Measurements from ENCODE around the gene FOXP1. TPM values are rescaled to one million over a fixed set of nuclear protein-coding genes. Genes with fewer than 3 reads are reported as not detected.
A peak's percentile ranks its signal among the peaks of the same experiment; 100 is the strongest.

Gene FOXP1
- total RNA-seq, 2 donors from 2014 or later = 377 to 395 TPM

- DNase-seq (no peak), ATAC-seq (no peak)
- Mint-ChIP-seq H3K4me3 (no peak overlapping the region), H3K27ac (no peak overlapping the region), H3K4me1 (peaks cover 11% of the 10 kb centered on the region), H3K36me3 (ENCODE audit: low read depth) (peaks cover 2% of the 10 kb centered on the region), H3K27me3 (no peaks in the 10 kb centered on the region)
- no peaks in the 10 kb centered on the region for H3K9me3 ChIP-seq (ENCODE audit: control insufficient read depth, low read length, poor library complexity, severe bottlenecking)
Observed at GRCh38 chr3:71186801-71187200, 396.7 kb downstream of the FOXP1 start.

- Mint-ChIP-seq H3K27ac (peak overlapping the region; percentile 70), H3K27me3 (no peaks in the 10 kb centered on the region), H3K4me3 (no peak overlapping the region), H3K36me3 (ENCODE audit: low read depth) (peaks cover 2% of the 10 kb centered on the region), H3K4me1 (peaks cover 11% of the 10 kb centered on the region)
- no peak for DNase-seq
- ATAC-seq = peak; percentile 65
- H3K9me3 ChIP-seq (ENCODE audit: control insufficient read depth, low read length, poor library complexity, severe bottlenecking) = no peaks in the 10 kb centered on the region
Observed at GRCh38 chr3:71185733-71186455, 397.6 kb downstream of the FOXP1 start.

GRCh38 chr3:71184252-71184651 is 399.3 kb downstream of the FOXP1 start:
- no peaks in the 10 kb centered on the region for H3K9me3 ChIP-seq (ENCODE audit: control insufficient read depth, low read length, poor library complexity, severe bottlenecking)
- Mint-ChIP-seq H3K4me1 (peaks cover 11% of the 10 kb centered on the region), H3K27me3 (no peaks in the 10 kb centered on the region), H3K4me3 (no peak overlapping the region), H3K36me3 (ENCODE audit: low read depth) (peaks cover 2% of the 10 kb centered on the region), H3K27ac (peak overlapping the region; percentile 70)
- DNase-seq (no peak), ATAC-seq (no peak)

GRCh38 chr3:71183549-71183948 is 400.0 kb downstream of the FOXP1 start:
- H3K4me1 Mint-ChIP-seq = peaks cover 8% of the 10 kb centered on the region
- no peaks in the 10 kb centered on the region for H3K9me3 ChIP-seq (ENCODE audit: control insufficient read depth, low read length, poor library complexity, severe bottlenecking)
- no peaks in the 10 kb centered on the region for H3K36me3 Mint-ChIP-seq (ENCODE audit: low read depth)
- ATAC-seq (no peak), DNase-seq (no peak)
- no peak overlapping the region for H3K4me3 Mint-ChIP-seq
- no peaks in the 10 kb centered on the region for H3K27me3 Mint-ChIP-seq
- no peak overlapping the region for H3K27ac Mint-ChIP-seq

GRCh38 chr3:71180524-71180923 is 403.0 kb downstream of the FOXP1 start:
- H3K27ac Mint-ChIP-seq = peak overlapping the region; percentile 32
- H3K36me3 Mint-ChIP-seq (ENCODE audit: low read depth) = no peaks in the 10 kb centered on the region
- no peak for DNase-seq
- peaks cover 8% of the 10 kb centered on the region for H3K4me1 Mint-ChIP-seq
- H3K4me3 Mint-ChIP-seq = no peak overlapping the region
- ATAC-seq = no peak
- H3K27me3 Mint-ChIP-seq = no peaks in the 10 kb centered on the region
- H3K9me3 ChIP-seq (ENCODE audit: control insufficient read depth, low read length, poor library complexity, severe bottlenecking) = no peaks in the 10 kb centered on the region

- H3K4me3 Mint-ChIP-seq = no peak overlapping the region
- peaks cover 8% of the 10 kb centered on the region for H3K4me1 Mint-ChIP-seq
- no peak for ATAC-seq
- H3K36me3 Mint-ChIP-seq (ENCODE audit: low read depth) = no peaks in the 10 kb centered on the region
- H3K9me3 ChIP-seq (ENCODE audit: control insufficient read depth, low read length, poor library complexity, severe bottlenecking) = no peaks in the 10 kb centered on the region
- H3K27me3 Mint-ChIP-seq = no peaks in the 10 kb centered on the region
- H3K27ac Mint-ChIP-seq = peak overlapping the region; percentile 54
- no peak for DNase-seq
Observed at GRCh38 chr3:71177375-71177774, 406.2 kb downstream of the FOXP1 start.

- Mint-ChIP-seq H3K4me3 (no peak overlapping the region), H3K27ac (peak overlapping the region; percentile 54), H3K27me3 (no peaks in the 10 kb centered on the region), H3K4me1 (peaks cover 5% of the 10 kb centered on the region), H3K36me3 (ENCODE audit: low read depth) (no peaks in the 10 kb centered on the region)
- H3K9me3 ChIP-seq (ENCODE audit: control insufficient read depth, low read length, poor library complexity, severe bottlenecking) = no peaks in the 10 kb centered on the region
- DNase-seq (no peak), ATAC-seq (no peak)
Observed at GRCh38 chr3:71176366-71176765, 407.2 kb downstream of the FOXP1 start.

GRCh38 chr3:71175691-71176365 is 407.7 kb downstream of the FOXP1 start:
- Mint-ChIP-seq H3K36me3 (ENCODE audit: low read depth) (no peaks in the 10 kb centered on the region), H3K27me3 (no peaks in the 10 kb centered on the region), H3K27ac (no peak overlapping the region), H3K4me1 (peaks cover 2% of the 10 kb centered on the region), H3K4me3 (no peak overlapping the region)
- no peak for ATAC-seq
- no peaks in the 10 kb centered on the region for H3K9me3 ChIP-seq (ENCODE audit: control insufficient read depth, low read length, poor library complexity, severe bottlenecking)
- DNase-seq = no peak

- H3K36me3 Mint-ChIP-seq (ENCODE audit: low read depth) = no peaks in the 10 kb centered on the region
- no peak for DNase-seq
- H3K4me1 Mint-ChIP-seq = peaks cover 2% of the 10 kb centered on the region
- no peaks in the 10 kb centered on the region for H3K9me3 ChIP-seq (ENCODE audit: control insufficient read depth, low read length, poor library complexity, severe bottlenecking)
- no peak overlapping the region for H3K4me3 Mint-ChIP-seq
- ATAC-seq = no peak
- H3K27me3 Mint-ChIP-seq = no peaks in the 10 kb centered on the region
- H3K27ac Mint-ChIP-seq = peak overlapping the region; percentile 37
Observed at GRCh38 chr3:71172951-71173350, 410.6 kb downstream of the FOXP1 start.

GRCh38 chr3:71172189-71172588 is 411.3 kb downstream of the FOXP1 start:
- H3K36me3 Mint-ChIP-seq (ENCODE audit: low read depth) = peaks cover under 1% of the 10 kb centered on the region
- ATAC-seq (no peak), DNase-seq (no peak)
- H3K27ac Mint-ChIP-seq = peak overlapping the region; percentile 37
- H3K27me3 Mint-ChIP-seq = no peaks in the 10 kb centered on the region
- no peak overlapping the region for H3K4me3 Mint-ChIP-seq
- H3K4me1 Mint-ChIP-seq = peaks cover 2% of the 10 kb centered on the region
- H3K9me3 ChIP-seq (ENCODE audit: control insufficient read depth, low read length, poor library complexity, severe bottlenecking) = no peaks in the 10 kb centered on the region

GRCh38 chr3:71171247-71171646 is 412.3 kb downstream of the FOXP1 start:
- Mint-ChIP-seq H3K4me1 (peaks cover 2% of the 10 kb centered on the region), H3K27me3 (no peaks in the 10 kb centered on the region)
- H3K9me3 ChIP-seq (ENCODE audit: control insufficient read depth, low read length, poor library complexity, severe bottlenecking) = no peaks in the 10 kb centered on the region

GRCh38 chr3:71168880-71169411 is 414.6 kb downstream of the FOXP1 start:
- H3K27ac Mint-ChIP-seq = peak overlapping the region; percentile 8
- peaks cover 6% of the 10 kb centered on the region for H3K36me3 Mint-ChIP-seq (ENCODE audit: low read depth)
- ATAC-seq (no peak), DNase-seq (no peak)
- no peaks in the 10 kb centered on the region for H3K9me3 ChIP-seq (ENCODE audit: control insufficient read depth, low read length, poor library complexity, severe bottlenecking)
- no peaks in the 10 kb centered on the region for H3K27me3 Mint-ChIP-seq
- H3K4me1 Mint-ChIP-seq = no peaks in the 10 kb centered on the region
- no peak overlapping the region for H3K4me3 Mint-ChIP-seq

More at GRCh38 chr3:71171247-71171646, 412.3 kb downstream of the FOXP1 start:
- peak overlapping the region; percentile 65 for H3K27ac Mint-ChIP-seq
- DNase-seq = no peak
- no peak for ATAC-seq
- no peak overlapping the region for H3K4me3 Mint-ChIP-seq
- H3K36me3 Mint-ChIP-seq (ENCODE audit: low read depth) = peaks cover 4% of the 10 kb centered on the region

- Mint-ChIP-seq H3K36me3 (ENCODE audit: low read depth) (peaks cover 6% of the 10 kb centered on the region), H3K4me1 (peaks cover 2% of the 10 kb centered on the region), H3K27me3 (no peaks in the 10 kb centered on the region), H3K27ac (peak overlapping the region; percentile 8), H3K4me3 (no peak overlapping the region)
- ATAC-seq (no peak), DNase-seq (no peak)
- no peaks in the 10 kb centered on the region for H3K9me3 ChIP-seq (ENCODE audit: control insufficient read depth, low read length, poor library complexity, severe bottlenecking)
Observed at GRCh38 chr3:71168121-71168721, 415.3 kb downstream of the FOXP1 start.
